BJ (cell line): ENCODE results near the gene ANOS1. TPM values are rescaled to one million over a fixed set of nuclear protein-coding genes. Genes with fewer than 3 reads are reported as not detected.

ENCODE experiments used
- CTCF ChIA-PET: fragments of 350-600 bp; formaldehyde crosslinking; extraction: SDS; loops from one replicate; lab custom pipeline; 2021; ENCODE audit warnings: antibody characterized with exemption, inconsistent platforms; lab: Yijun Ruan, JAX
- POLR2A ChIA-PET: fragments of 300-600 bp; sonication (Branson Sonifier 250); formaldehyde crosslinking; extraction: SDS; loops from one replicate; lab custom pipeline; 2021; ENCODE audit warnings: antibody characterized with exemption; lab: Charles Lee
- DNase-seq: peaks from one replicate; pipeline ENCODE4 v3.0.0-alpha.2; 2011; ENCODE audit warnings: low read depth
- H3K27me3 ChIP-seq: 2 replicates; pipeline ENCODE4 v1.6.0; 2011; ENCODE audit warnings: low read length; ENCODE audit not compliant: control insufficient read depth, insufficient read depth
- H3K36me3 ChIP-seq: 2 replicates; pipeline ENCODE4 v1.5.1; 2011; ENCODE audit warnings: low read length; ENCODE audit not compliant: control insufficient read depth, insufficient read depth
- H3K4me3 ChIP-seq: 2 replicates; pipeline ENCODE4 v1.5.1; 2011; ENCODE audit warnings: low read depth, mild to moderate bottlenecking, control low read depth, low read length
- polyA plus RNA-seq: library from polyadenylated mRNA; depleted of rRNA; stranded (reverse); fragments of >200 nt; gene quantifications from 2 replicates; pipeline ENCODE4 v1.2.3, GENCODE V29; 2011
- TF ChIP-seq, protein P1 (sequence below): IDR thresholded peaks from 2 replicates; pipeline ENCODE4 v1.5.1; 2011; ENCODE audit warnings: low read depth, mild to moderate bottlenecking, control low read depth, inconsistent platforms, low read length, moderate library complexity; ENCODE audit not compliant: insufficient read depth

The ANOS1 gene
- polyA plus RNA-seq, 1 experiment = 0.74 TPM

DNA sequence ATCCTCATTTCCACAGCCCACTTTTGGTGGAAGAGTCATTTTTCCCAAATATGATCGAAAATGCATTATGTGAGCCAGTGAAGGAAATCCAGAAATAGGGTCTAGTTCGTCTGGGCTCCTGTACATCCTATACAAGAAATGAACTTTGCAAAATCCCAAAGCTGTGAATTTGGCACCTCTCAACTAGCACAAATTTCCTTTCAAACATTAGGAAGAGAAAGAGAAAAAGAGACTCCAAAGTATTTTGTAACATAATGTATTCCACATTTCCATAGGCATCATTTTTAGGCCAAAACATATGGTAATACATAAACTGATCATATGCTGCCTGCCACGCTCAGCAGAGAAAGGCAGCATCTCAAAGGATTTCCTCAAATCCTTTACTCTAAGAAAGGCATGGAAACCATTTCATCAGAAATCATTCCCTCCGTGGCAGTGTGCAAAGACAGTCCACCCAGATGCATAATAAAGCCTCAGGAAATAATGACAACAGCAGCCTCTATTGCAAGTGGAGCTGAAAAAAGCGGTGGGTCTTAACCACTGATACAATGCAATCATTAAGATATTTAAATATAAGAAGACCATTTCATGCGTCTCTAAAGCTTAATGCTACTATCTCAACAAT is 56.8 kb downstream of the ANOS1 start:
- TF ChIP-seq, protein P1, sequence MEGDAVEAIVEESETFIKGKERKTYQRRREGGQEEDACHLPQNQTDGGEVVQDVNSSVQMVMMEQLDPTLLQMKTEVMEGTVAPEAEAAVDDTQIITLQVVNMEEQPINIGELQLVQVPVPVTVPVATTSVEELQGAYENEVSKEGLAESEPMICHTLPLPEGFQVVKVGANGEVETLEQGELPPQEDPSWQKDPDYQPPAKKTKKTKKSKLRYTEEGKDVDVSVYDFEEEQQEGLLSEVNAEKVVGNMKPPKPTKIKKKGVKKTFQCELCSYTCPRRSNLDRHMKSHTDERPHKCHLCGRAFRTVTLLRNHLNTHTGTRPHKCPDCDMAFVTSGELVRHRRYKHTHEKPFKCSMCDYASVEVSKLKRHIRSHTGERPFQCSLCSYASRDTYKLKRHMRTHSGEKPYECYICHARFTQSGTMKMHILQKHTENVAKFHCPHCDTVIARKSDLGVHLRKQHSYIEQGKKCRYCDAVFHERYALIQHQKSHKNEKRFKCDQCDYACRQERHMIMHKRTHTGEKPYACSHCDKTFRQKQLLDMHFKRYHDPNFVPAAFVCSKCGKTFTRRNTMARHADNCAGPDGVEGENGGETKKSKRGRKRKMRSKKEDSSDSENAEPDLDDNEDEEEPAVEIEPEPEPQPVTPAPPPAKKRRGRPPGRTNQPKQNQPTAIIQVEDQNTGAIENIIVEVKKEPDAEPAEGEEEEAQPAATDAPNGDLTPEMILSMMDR = no peak
- Histone ChIP-seq H3K36me3 (no peaks in the 10 kb centered on the region), H3K4me3 (no peak overlapping the region), H3K27me3 (no peaks in the 10 kb centered on the region)
- ChIA-PET POLR2A (no interaction called here), CTCF (no interaction called here)
- no peak for DNase-seq

DNA sequence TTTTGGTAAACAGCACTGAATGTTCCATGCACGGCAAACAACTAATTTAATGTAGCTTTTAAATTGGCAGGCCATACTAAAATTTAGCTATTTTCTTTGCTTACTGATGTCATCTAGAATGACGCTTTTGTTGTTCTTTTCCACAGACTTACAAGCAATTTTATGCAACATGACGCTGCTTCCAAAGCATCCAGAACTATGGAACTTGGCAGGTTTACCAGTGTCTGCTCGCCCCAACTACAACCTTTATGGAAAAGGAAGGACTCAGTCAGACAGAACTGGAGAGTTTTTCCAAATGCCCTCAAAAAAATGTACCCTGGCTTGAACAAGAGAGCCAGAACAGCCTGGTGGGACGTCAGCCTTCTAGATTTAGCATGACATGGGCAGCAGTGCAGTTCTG is 58.7 kb downstream of the ANOS1 start:
- Histone ChIP-seq H3K27me3 (no peaks in the 10 kb centered on the region), H3K36me3 (no peaks in the 10 kb centered on the region), H3K4me3 (no peak overlapping the region)
- no peak for DNase-seq
- TF ChIP-seq, protein P1 = no peak
- ChIA-PET POLR2A (no interaction called here), CTCF (no interaction called here)

DNA sequence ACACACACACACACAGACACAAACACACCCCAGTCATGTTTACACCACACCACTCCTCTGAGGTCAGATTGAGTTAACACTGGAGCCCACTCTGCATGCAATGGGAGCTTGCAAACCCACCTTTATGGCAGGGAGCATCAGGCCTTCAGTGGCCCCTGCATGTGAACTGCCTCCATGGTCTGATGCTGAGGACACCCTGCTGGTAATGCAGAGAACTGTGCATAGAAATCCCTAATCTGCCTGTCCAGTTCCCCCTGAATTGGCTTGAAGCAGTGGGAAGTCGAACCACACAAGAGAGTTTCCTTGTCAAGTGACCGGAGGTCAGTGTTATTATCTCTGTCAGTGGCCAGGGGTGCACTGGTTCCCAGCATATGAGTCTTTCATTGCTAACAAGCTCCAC is 59.8 kb downstream of the ANOS1 start:
- TF ChIP-seq, protein P1 = no peak
- ChIA-PET POLR2A (no interaction called here), CTCF (no interaction called here)
- no peaks in the 10 kb centered on the region for H3K36me3 ChIP-seq
- H3K4me3 ChIP-seq = no peak overlapping the region
- no peak for DNase-seq
- no peaks in the 10 kb centered on the region for H3K27me3 ChIP-seq

DNA sequence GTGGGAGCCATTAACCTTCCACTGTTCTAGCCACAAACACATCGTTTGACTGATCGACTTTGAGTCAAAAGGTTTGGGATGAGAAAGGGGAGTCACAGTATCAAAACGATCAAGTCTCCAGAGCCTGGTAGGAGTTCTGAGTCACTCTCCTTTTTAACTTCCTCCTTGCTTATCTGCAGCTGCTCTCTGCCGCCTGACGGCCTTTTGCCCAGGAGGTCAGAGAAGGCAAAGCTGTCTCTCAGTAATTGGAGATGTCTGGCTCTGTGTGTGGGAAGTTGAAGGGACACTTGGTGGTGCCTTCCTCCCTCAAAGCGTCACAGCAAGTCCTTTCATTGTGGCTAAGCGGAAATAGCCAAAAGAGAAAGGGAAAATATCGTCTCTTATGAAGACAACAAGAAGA is 63.1 kb downstream of the ANOS1 start:
- Histone ChIP-seq H3K27me3 (no peaks in the 10 kb centered on the region), H3K4me3 (no peak overlapping the region), H3K36me3 (no peaks in the 10 kb centered on the region)
- ChIA-PET CTCF (no interaction called here), POLR2A (no interaction called here)
- TF ChIP-seq, protein P1 = no peak
- DNase-seq = no peak

DNA sequence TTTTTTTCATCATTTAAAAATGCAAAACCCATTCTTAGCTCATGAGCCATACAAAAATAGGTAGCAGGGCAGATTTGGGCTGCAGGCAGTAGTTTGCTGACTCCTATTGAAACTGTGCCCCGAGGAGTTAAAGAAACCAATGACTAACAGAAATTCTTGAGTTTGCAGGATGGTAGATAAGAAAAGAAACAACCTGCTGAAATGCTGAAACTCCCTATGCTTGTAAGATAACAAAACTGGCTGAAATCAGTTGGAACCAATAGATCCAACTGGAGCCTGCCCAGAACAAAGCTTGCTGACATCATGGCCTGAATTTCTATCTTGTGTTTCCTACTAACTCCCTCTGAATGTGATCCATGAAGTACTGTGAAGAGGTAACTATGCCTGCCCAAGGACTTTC is 68.6 kb downstream of the ANOS1 start:
- H3K4me3 ChIP-seq = no peak overlapping the region
- CTCF ChIA-PET = no interaction called here
- POLR2A ChIA-PET = no interaction called here
- H3K27me3 ChIP-seq = no peaks in the 10 kb centered on the region
- H3K36me3 ChIP-seq = no peaks in the 10 kb centered on the region
- TF ChIP-seq, protein P1 = no peak
- no peak for DNase-seq
